Measurements from ENCODE around the gene PAX3.

PAX3 gene

DNA sequence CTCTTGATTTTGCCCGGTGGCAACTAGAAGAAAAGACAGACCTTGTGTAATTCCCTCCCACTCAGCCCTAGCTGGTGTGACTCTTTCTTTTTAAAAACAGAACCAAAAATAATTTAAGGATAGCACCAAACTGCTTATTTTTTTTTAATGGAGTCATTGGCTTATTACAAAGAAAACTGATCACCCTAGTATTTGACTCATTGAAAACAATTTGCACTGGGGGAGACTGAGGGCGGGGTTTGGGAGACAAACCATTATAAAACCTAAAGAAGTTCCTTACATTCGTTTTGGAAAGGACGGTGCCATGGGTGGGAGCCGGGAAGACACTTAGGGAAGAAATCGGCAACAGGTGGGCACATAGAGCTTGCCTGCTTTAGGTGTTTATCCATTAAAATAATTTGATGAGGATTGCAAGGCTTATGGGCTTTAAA is 2.5 kb downstream of the PAX3 start:
- TF ChIP-seq, protein P1, sequence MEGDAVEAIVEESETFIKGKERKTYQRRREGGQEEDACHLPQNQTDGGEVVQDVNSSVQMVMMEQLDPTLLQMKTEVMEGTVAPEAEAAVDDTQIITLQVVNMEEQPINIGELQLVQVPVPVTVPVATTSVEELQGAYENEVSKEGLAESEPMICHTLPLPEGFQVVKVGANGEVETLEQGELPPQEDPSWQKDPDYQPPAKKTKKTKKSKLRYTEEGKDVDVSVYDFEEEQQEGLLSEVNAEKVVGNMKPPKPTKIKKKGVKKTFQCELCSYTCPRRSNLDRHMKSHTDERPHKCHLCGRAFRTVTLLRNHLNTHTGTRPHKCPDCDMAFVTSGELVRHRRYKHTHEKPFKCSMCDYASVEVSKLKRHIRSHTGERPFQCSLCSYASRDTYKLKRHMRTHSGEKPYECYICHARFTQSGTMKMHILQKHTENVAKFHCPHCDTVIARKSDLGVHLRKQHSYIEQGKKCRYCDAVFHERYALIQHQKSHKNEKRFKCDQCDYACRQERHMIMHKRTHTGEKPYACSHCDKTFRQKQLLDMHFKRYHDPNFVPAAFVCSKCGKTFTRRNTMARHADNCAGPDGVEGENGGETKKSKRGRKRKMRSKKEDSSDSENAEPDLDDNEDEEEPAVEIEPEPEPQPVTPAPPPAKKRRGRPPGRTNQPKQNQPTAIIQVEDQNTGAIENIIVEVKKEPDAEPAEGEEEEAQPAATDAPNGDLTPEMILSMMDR (conservative IDR thresholded peaks at IDR 0.05; ENCODE audit: low read length): no peak
- no peak for DNase-seq (ENCODE audit: low read depth)
- peak overlapping the region; percentile 58 for H3K4me3 ChIP-seq (ENCODE audit: low read length)

- TF ChIP-seq, protein P1 (conservative IDR thresholded peaks at IDR 0.05; ENCODE audit: low read length): no peak
- DNase-seq (ENCODE audit: low read depth): no peak
- H3K4me3 ChIP-seq (ENCODE audit: low read length): peak overlapping the region; percentile 58
Measured at GRCh38 chr2:222295368-222296062, 3.3 kb downstream of the PAX3 start.

- peak overlapping the region; percentile 58 for H3K4me3 ChIP-seq (ENCODE audit: low read length)
- TF ChIP-seq, protein P1 (conservative IDR thresholded peaks at IDR 0.05; ENCODE audit: low read length): no peak
- no peak for DNase-seq (ENCODE audit: low read depth)
Measured at GRCh38 chr2:222294996-222295367, 3.8 kb downstream of the PAX3 start.

GRCh38 chr2:222293660-222294630 is 4.9 kb downstream of the PAX3 start:
- TF ChIP-seq, protein P1 (conservative IDR thresholded peaks at IDR 0.05; ENCODE audit: low read length): no peak
- H3K4me3 ChIP-seq (ENCODE audit: low read length): peak overlapping the region; percentile 27
- DNase-seq (ENCODE audit: low read depth): no peak

- no peak overlapping the region for H3K4me3 ChIP-seq (ENCODE audit: low read length)
- TF ChIP-seq, protein P1 (conservative IDR thresholded peaks at IDR 0.05; ENCODE audit: low read length): no peak
- no peak for DNase-seq (ENCODE audit: low read depth)
Measured at GRCh38 chr2:222292149-222293134, 6.4 kb downstream of the PAX3 start.

GRCh38 chr2:222291485-222291841 is 7.3 kb downstream of the PAX3 start:
- TF ChIP-seq, protein P1 (conservative IDR thresholded peaks at IDR 0.05; ENCODE audit: low read length): no peak
- peak overlapping the region; percentile 47 for H3K4me3 ChIP-seq (ENCODE audit: low read length)
- no peak for DNase-seq (ENCODE audit: low read depth)

All from AG10803 (cell line).